ENCODE measurements around the gene EVX1.

The EVX1 gene

DNA sequence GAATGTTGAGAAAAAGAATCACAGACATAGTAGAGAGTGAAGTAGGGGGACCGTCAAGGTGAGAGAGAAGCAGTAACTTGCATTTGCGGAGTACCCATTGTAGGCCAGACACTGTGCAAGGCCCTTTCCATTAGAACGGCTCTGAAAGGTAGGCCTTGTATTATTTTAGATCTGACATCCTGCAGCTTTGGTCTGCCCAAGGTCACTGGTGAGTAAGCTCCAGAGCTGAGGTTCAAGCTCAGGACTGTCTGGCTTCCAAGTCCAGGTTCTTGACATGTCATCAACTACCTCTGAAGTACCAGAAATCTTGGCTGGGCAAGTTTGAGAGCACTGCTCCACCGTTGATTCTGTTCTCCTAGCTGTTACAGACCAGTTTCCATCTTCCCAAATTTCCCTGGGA lies 13.2 kb upstream of the EVX1 start:
- Histone ChIP-seq H3K27me3 (ENCODE audit: control insufficient read depth in 5 of 5, insufficient read depth in 4 of 5, low read length in 5 of 5) (peaks cover 10 to 23% (median 20%) of the 10 kb centered on the region in 5 donors), H3K4me1 (ENCODE audit: control insufficient read depth in 5 of 5, insufficient read depth in 5 of 5, low read length in 5 of 5) (peaks cover 0 to 8% (median 3%) of the 10 kb centered on the region in 5 donors), H3K9me3 (ENCODE audit: control insufficient read depth in 5 of 5, low read length in 5 of 5) (no peaks in the 10 kb centered on the region), H3K27ac (ENCODE audit: low read depth, low read length) (no peak overlapping the region), H3K36me3 (ENCODE audit: control insufficient read depth in 5 of 5, insufficient read depth in 5 of 5, low read length in 5 of 5) (no peaks in the 10 kb centered on the region), H3K9ac (ENCODE audit: low read length in 5 of 5) (no peak overlapping the region), H3K4me3 (ENCODE audit: low read depth in 1 of 5, low read length in 5 of 5) (no peak overlapping the region)

GRCh38 chr7:27235387-27236311 lies 7.0 kb upstream of the EVX1 start:
- no peaks in the 10 kb centered on the region for H3K36me3 ChIP-seq (ENCODE audit: control insufficient read depth in 5 of 5, insufficient read depth in 5 of 5, low read length in 5 of 5)
- peak overlapping the region in 2 of 5 donors; percentile 23 to 68 for H3K9ac ChIP-seq (ENCODE audit: low read length in 5 of 5)
- H3K4me3 ChIP-seq (ENCODE audit: low read depth in 1 of 5, low read length in 5 of 5): peak overlapping the region; percentile 52 to 72 (median 61)
- peaks cover 19 to 55% (median 30%) of the 10 kb centered on the region in 5 donors for H3K27me3 ChIP-seq (ENCODE audit: control insufficient read depth in 5 of 5, insufficient read depth in 4 of 5, low read length in 5 of 5)
- peaks cover 0 to 21% (median 16%) of the 10 kb centered on the region in 5 donors for H3K4me1 ChIP-seq (ENCODE audit: control insufficient read depth in 5 of 5, insufficient read depth in 5 of 5, low read length in 5 of 5)
- no peak overlapping the region for H3K27ac ChIP-seq (ENCODE audit: low read depth, low read length)
- H3K9me3 ChIP-seq (ENCODE audit: control insufficient read depth in 5 of 5, low read length in 5 of 5): no peaks in the 10 kb centered on the region

DNA sequence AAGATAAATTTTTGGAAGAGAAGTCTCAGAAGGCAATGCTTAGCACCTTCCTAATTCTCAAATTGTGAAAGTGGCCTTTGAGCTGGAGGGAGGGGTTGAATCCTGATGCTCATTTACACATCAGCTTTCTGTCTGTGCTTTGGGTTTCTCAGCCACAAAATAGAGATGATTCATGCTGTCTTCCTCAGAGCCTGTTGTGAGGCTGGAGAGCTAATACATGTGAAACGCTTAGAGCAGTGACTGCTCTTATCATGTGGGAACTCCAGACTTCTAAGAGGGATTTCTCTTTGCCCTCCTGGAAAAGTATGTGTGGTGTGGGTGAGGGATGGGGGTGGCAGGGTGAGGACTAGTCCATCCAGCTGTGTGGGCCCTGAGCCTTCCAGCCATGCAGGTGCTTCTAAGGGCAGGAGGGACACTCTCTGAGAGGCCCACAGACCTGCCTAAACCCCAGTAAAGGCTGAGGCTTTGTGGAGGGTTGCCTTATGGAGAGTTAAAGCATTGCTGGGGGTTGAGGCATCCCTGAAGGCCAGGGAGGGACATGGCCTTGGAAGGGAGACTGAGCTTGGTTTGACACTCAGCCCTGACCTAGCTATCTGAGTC lies 4.8 kb upstream of the EVX1 start:
- no peak overlapping the region for H3K27ac ChIP-seq (ENCODE audit: low read depth, low read length)
- peaks cover 0 to 26% (median 20%) of the 10 kb centered on the region in 5 donors for H3K4me1 ChIP-seq (ENCODE audit: control insufficient read depth in 5 of 5, insufficient read depth in 5 of 5, low read length in 5 of 5)
- no peak overlapping the region for H3K4me3 ChIP-seq (ENCODE audit: low read depth in 1 of 5, low read length in 5 of 5)
- no peaks in the 10 kb centered on the region for H3K36me3 ChIP-seq (ENCODE audit: control insufficient read depth in 5 of 5, insufficient read depth in 5 of 5, low read length in 5 of 5)
- H3K27me3 ChIP-seq (ENCODE audit: control insufficient read depth in 5 of 5, insufficient read depth in 4 of 5, low read length in 5 of 5): peaks cover 41 to 77% (median 51%) of the 10 kb centered on the region in 5 donors
- H3K9me3 ChIP-seq (ENCODE audit: control insufficient read depth in 5 of 5, low read length in 5 of 5): no peaks in the 10 kb centered on the region
- no peak overlapping the region for H3K9ac ChIP-seq (ENCODE audit: low read length in 5 of 5)

DNA sequence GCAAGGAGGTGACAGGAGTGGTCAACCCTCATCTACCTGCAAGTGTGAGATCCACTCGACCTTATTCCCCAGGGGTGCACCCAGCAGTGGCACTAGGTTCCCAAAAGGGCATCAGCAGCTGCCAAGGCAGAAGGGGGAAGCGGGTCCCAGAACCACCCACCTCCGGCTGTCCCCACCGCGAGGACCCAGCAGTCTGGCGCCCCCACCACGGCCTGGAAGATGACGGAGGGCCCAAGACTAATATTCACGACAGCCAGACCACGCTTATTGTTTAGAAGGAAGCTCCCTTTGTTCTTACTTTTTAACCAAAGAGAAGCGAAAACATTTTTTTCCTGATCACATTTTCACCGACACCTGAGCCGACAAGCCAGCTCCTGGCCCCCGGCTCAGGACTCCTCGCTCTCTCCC lies 3.6 kb upstream of the EVX1 start:
- H3K9ac ChIP-seq (ENCODE audit: low read length in 5 of 5): no peak overlapping the region

DNA sequence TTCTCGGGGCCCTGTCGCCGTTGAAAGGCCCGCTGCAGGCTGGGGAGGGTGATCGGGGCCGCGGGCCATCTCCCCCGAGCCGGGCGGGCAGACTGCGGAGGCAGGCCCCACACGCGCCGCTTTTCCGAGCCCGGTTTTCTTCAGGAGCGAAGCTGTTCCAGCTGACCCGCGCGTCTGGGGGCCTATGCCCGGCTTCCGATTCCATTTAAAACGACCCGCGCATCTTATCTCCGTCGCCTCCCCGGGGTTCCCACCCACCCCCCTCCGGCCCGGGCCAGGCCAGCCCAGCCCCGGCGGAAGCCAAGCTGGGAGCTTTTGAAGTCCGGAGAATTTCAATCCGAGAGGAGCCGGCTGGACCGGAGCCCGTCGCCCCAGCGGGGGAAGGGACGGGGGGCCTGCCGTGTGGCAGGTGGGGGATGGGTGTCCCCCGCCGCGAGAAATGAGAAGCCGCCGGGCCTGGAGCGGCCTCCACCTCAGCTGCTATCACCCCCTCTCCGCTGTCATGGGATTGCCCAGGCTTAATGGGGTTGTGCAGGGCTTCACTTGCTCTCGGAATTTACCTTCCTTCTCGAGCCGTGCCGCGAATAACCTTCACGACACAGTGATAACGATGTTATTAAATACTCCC lies 3.1 kb upstream of the EVX1 start:
- peaks cover 0 to 39% (median 31%) of the 10 kb centered on the region in 5 donors for H3K4me1 ChIP-seq (ENCODE audit: control insufficient read depth in 5 of 5, insufficient read depth in 5 of 5, low read length in 5 of 5)
- H3K27ac ChIP-seq (ENCODE audit: low read depth, low read length): no peak overlapping the region
- no peak overlapping the region for H3K9ac ChIP-seq (ENCODE audit: low read length in 5 of 5)
- peak overlapping the region in 1 of 5 donors; percentile 30 for H3K4me3 ChIP-seq (ENCODE audit: low read depth in 1 of 5, low read length in 5 of 5)
- H3K9me3 ChIP-seq (ENCODE audit: control insufficient read depth in 5 of 5, low read length in 5 of 5): no peaks in the 10 kb centered on the region
- H3K27me3 ChIP-seq (ENCODE audit: control insufficient read depth in 5 of 5, insufficient read depth in 4 of 5, low read length in 5 of 5): peaks cover 56 to 91% (median 66%) of the 10 kb centered on the region in 5 donors
- no peaks in the 10 kb centered on the region for H3K36me3 ChIP-seq (ENCODE audit: control insufficient read depth in 5 of 5, insufficient read depth in 5 of 5, low read length in 5 of 5)

More for the DNA sequence above, 3.6 kb upstream of the EVX1 start:
- Histone ChIP-seq H3K27ac (ENCODE audit: low read depth, low read length) (no peak overlapping the region), H3K4me1 (ENCODE audit: control insufficient read depth in 5 of 5, insufficient read depth in 5 of 5, low read length in 5 of 5) (peaks cover 0 to 38% (median 31%) of the 10 kb centered on the region in 5 donors), H3K4me3 (ENCODE audit: low read depth in 1 of 5, low read length in 5 of 5) (peak overlapping the region in 1 of 5 donors; percentile 30), H3K9me3 (ENCODE audit: control insufficient read depth in 5 of 5, low read length in 5 of 5) (no peaks in the 10 kb centered on the region), H3K27me3 (ENCODE audit: control insufficient read depth in 5 of 5, insufficient read depth in 4 of 5, low read length in 5 of 5) (peaks cover 52 to 86% (median 63%) of the 10 kb centered on the region in 5 donors), H3K36me3 (ENCODE audit: control insufficient read depth in 5 of 5, insufficient read depth in 5 of 5, low read length in 5 of 5) (no peaks in the 10 kb centered on the region)

DNA sequence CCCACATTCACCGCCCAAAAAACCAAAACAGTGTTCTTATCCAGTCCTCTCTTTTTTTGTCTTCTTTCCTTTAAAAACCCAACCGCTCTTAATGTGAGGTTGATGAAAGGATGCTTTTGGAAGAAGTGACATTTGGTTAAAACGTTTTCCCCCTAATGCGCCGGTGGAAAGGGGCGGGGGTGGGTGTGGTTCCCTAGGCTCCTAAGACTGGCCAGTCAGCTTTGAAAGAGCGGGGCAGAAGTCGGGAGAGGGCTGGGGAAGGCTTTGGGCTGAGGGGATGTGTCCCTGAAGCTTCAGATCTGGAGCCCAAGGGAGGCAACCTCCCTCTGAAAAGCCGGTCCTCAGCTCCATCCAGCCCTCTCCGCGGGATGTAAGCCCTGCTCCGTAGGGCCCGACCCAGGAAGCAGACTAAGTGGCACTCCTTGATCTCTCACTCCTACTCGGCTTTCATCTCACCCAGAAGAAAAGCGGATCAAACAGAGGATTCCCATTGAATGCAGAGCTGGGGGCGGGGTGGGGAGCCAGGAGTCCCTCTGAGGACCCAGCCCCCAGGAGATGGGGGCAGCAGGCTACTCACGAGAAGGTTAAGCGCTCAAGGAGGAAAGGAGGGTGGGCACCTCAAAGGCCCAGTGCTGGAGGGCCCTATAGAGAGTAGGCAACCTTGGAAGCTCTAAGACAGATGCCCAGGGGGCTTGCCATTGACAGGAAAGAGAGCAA lies 2.4 kb upstream of the EVX1 start:
- Histone ChIP-seq H3K27ac (ENCODE audit: low read depth, low read length) (no peak overlapping the region), H3K9ac (ENCODE audit: low read length in 5 of 5) (no peak overlapping the region), H3K9me3 (ENCODE audit: control insufficient read depth in 5 of 5, low read length in 5 of 5) (no peaks in the 10 kb centered on the region), H3K27me3 (ENCODE audit: control insufficient read depth in 5 of 5, insufficient read depth in 4 of 5, low read length in 5 of 5) (peaks cover 60 to 94% (median 72%) of the 10 kb centered on the region in 5 donors), H3K4me1 (ENCODE audit: control insufficient read depth in 5 of 5, insufficient read depth in 5 of 5, low read length in 5 of 5) (peaks cover 0 to 42% (median 34%) of the 10 kb centered on the region in 5 donors), H3K36me3 (ENCODE audit: control insufficient read depth in 5 of 5, insufficient read depth in 5 of 5, low read length in 5 of 5) (no peaks in the 10 kb centered on the region), H3K4me3 (ENCODE audit: low read depth in 1 of 5, low read length in 5 of 5) (peak overlapping the region in 1 of 5 donors; percentile 26)

DNA sequence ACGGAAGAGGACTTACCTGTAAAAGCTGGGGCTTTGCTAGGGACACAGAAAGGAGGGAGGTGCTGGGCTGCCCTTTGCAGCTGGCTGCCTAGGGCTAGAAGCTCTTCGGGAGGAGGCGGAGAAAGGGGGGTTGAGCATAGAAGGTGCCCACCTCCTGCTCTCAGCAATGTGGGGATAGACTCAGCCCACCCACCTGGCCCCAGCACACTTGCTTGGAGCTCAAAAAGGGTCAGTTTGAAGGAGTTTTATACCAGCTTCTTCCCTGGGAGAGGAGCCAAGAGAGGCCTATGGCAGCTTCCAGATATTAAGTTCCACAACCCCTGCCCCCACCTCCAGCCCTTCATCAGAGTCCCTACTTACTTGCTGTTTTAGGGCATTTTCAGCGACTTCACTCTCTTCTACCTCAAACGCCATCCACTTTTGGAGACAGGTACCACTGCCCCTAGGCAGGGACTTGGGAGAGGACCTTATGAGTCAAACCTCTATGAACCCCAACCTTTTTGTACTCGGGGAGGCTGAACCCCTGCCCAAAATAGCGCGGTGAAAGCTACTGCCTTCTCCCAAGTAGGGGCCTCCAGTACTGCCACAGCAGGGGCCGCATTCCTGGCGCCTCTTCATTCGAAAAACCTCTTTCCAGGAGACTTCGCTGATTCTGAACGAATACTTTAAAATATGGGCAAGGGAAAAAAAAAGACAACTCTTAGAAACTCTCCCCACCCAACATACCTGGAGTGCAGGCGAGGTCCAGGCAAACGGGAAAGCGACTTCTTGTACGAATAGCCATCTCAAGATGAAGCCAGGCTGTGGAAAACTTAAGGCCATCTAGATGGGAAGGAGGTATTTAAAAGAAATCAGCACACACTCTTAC lies 1.2 kb upstream of the EVX1 start:
- peaks cover 73 to 94% (median 80%) of the 10 kb centered on the region in 5 donors for H3K27me3 ChIP-seq (ENCODE audit: control insufficient read depth in 5 of 5, insufficient read depth in 4 of 5, low read length in 5 of 5)
- no peak overlapping the region for H3K4me3 ChIP-seq (ENCODE audit: low read depth in 1 of 5, low read length in 5 of 5)
- peaks cover 0 to 45% (median 36%) of the 10 kb centered on the region in 5 donors for H3K4me1 ChIP-seq (ENCODE audit: control insufficient read depth in 5 of 5, insufficient read depth in 5 of 5, low read length in 5 of 5)
- no peak overlapping the region for H3K9ac ChIP-seq (ENCODE audit: low read length in 5 of 5)
- H3K27ac ChIP-seq (ENCODE audit: low read depth, low read length): no peak overlapping the region
- H3K9me3 ChIP-seq (ENCODE audit: control insufficient read depth in 5 of 5, low read length in 5 of 5): no peaks in the 10 kb centered on the region
- H3K36me3 ChIP-seq (ENCODE audit: control insufficient read depth in 5 of 5, insufficient read depth in 5 of 5, low read length in 5 of 5): no peaks in the 10 kb centered on the region

DNA sequence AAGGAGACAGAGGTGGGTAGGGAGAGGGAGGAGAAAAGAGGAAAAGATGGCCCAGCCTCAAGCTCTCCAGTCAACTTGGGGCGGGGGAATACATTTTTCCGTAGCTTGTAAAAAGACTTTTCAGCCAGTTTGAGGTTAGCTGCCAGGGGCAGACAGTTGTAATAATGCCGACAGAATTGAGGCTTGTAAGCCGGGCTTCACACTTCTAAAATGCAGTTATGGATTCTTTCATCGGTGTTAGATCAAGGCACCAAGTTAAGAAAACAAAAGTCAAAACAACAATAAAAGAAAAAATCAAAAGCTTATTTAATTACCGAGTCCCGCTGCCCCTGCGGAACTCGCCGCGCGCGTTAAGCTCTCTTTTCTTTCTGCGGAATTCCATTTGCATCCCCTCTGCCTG lies 448 bp upstream of the EVX1 start:
- Histone ChIP-seq H3K27me3 (ENCODE audit: control insufficient read depth in 5 of 5, insufficient read depth in 4 of 5, low read length in 5 of 5) (peaks cover 78 to 95% (median 83%) of the 10 kb centered on the region in 5 donors), H3K9me3 (ENCODE audit: control insufficient read depth in 5 of 5, low read length in 5 of 5) (peaks cover 0 to 2% (median 0%) of the 10 kb centered on the region in 5 donors), H3K36me3 (ENCODE audit: control insufficient read depth in 5 of 5, insufficient read depth in 5 of 5, low read length in 5 of 5) (no peaks in the 10 kb centered on the region), H3K4me1 (ENCODE audit: control insufficient read depth in 5 of 5, insufficient read depth in 5 of 5, low read length in 5 of 5) (peaks cover 0 to 46% (median 36%) of the 10 kb centered on the region in 5 donors), H3K4me3 (ENCODE audit: low read depth in 1 of 5, low read length in 5 of 5) (peak overlapping the region; percentile 8 to 59 (median 37)), H3K9ac (ENCODE audit: low read length in 5 of 5) (no peak overlapping the region), H3K27ac (ENCODE audit: low read depth, low read length) (no peak overlapping the region)

Measured in subcutaneous abdominal adipose tissue (tissue), 5 donors.